ENCODE data around the gene CRIM1.

Gene CRIM1

GRCh38 chr2:36376319-36376765 is 20.8 kb downstream of the CRIM1 start:
- FAIRE-seq: no peak

GRCh38 chr2:36376992-36377738 is 21.6 kb downstream of the CRIM1 start:
- no peak for FAIRE-seq

GRCh38 chr2:36379710-36380448 is 24.3 kb downstream of the CRIM1 start:
- no peak for FAIRE-seq

- no peak for FAIRE-seq
Measured at GRCh38 chr2:36380624-36381481, 25.3 kb downstream of the CRIM1 start.

- FAIRE-seq: no peak
Measured at GRCh38 chr2:36381993-36382392, 26.4 kb downstream of the CRIM1 start.

GRCh38 chr2:36382472-36382871 is 26.9 kb downstream of the CRIM1 start:
- FAIRE-seq: no peak

GRCh38 chr2:36383726-36384125 is 28.1 kb downstream of the CRIM1 start:
- FAIRE-seq: no peak

GRCh38 chr2:36384454-36384853 is 28.9 kb downstream of the CRIM1 start:
- FAIRE-seq: no peak

GRCh38 chr2:36385603-36386002 is 30.0 kb downstream of the CRIM1 start:
- FAIRE-seq: no peak

- FAIRE-seq: no peak
Measured at GRCh38 chr2:36387258-36387916, 31.8 kb downstream of the CRIM1 start.

GRCh38 chr2:36388472-36388871 is 32.9 kb downstream of the CRIM1 start:
- FAIRE-seq: no peak

- FAIRE-seq: no peak
Measured at GRCh38 chr2:36389091-36389564, 33.5 kb downstream of the CRIM1 start.

GRCh38 chr2:36389577-36389976 is 34.0 kb downstream of the CRIM1 start:
- no peak for FAIRE-seq

- no peak for FAIRE-seq
Measured at GRCh38 chr2:36392571-36393255, 37.1 kb downstream of the CRIM1 start.

- FAIRE-seq: no peak
Measured at GRCh38 chr2:36393738-36394256, 38.2 kb downstream of the CRIM1 start.

GRCh38 chr2:36394804-36395203 is 39.2 kb downstream of the CRIM1 start:
- no peak for FAIRE-seq

- no peak for FAIRE-seq
Measured at GRCh38 chr2:36395866-36396265, 40.3 kb downstream of the CRIM1 start.

GRCh38 chr2:36396878-36397539 is 41.4 kb downstream of the CRIM1 start:
- FAIRE-seq: no peak

GRCh38 chr2:36397728-36398413 is 42.3 kb downstream of the CRIM1 start:
- peak; percentile 89 for FAIRE-seq

- FAIRE-seq: no peak
Measured at GRCh38 chr2:36399050-36399449, 43.5 kb downstream of the CRIM1 start.
